ENCODE results near the gene MGAT4A. TPM values are rescaled to one million over a fixed set of nuclear protein-coding genes. Genes with fewer than 3 reads are reported as not detected.

Gene MGAT4A
- total RNA-seq = 0.16 and 0.24 TPM in 2 replicates

DNA sequence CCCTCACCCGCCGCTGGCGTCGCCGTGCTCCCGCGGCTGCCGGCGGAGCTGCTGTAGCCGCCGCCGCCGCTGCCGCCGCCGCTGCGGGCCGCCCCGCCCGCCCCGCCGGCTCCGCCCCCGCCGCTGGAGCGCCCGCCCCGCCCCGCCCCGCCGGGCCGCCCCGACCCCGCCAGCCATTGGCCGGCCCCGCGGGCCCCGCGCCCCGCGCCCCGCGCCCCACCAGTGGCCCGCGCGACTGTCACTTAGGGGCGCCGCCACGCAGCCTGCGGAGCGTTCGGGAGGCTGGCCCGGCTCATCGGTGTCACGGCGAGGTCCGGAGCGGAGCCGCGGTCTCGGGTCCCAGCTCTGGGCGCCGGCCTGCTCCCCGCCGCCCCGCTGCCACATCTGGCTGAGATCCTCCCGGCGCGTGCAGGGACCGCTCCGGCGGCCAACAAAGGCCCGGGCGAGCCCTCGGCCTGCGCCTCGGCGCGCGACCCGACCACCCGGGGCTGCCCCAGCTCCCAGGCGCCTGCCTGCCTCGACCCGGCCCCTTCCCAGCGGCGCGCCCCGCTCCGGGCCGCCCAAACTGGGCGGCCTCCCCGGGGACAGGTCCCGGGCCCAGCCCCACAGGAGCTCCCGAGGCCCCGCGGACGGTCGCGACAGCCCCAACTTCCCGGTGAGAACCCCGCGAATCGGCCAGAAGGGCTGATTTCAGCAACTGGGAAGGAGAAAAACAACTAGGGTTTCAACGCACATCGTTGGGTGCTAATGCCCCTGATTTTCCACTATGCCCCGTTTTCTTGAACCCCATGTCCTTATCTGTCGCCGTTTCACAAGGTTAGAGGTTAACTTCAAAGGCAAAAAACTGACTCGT is at the start of gene MGAT4A:
TSS of gene MGAT4A (minus strand) at position 92 of the 853 bp plus-strand sequence. CDS start 4,800 bp downstream, outside the sequence.

GRCh38 chr2:98608116-98608961 is 122.6 kb downstream of the MGAT4A start, which contains the start of the genes COA5 and UNC50:
Gene COA5, minus strand, starts transcription at chr2:98608512. Its CDS starts 107 bp downstream, at chr2:98608405.
Gene UNC50, plus strand, starts transcription at chr2:98608589. Its CDS starts 1,171 bp downstream, at chr2:98609760.

Other genes starting within 250 kb of the MGAT4A start
- gene COA5, start 122.6 kb downstream of the MGAT4A start, total RNA-seq = 17.6 and 18.7 TPM in 2 replicates
- 29.6 and 31.5 TPM in 2 replicates for gene UNC50, start 122.5 kb downstream of the MGAT4A start, total RNA-seq
- 0.12 and 0.16 TPM in 2 replicates for gene CRACDL, start 205.1 kb upstream of the MGAT4A start, total RNA-seq